Endothelial cell of umbilical vein (primary cell): ENCODE data around the gene MAL. TPM values are rescaled to one million over a fixed set of nuclear protein-coding genes. Genes with fewer than 3 reads are reported as not detected.

Source experiments
- BruUV-seq: library from RNA; stranded (reverse); fragments of 400-500 nt; replicated peaks from 2 replicates; lab custom pipeline; 2021; lab: Mats Ljungman, UMichigan
- CTCF ChIA-PET: fragments of 300-600, 350-600 bp; sonication (Branson Sonifier 250); formaldehyde crosslinking; loops from one replicate; lab custom pipeline; 2021; ENCODE audit warnings: antibody characterized with exemption, inconsistent platforms; lab: Charles Lee
- POLR2A ChIA-PET: fragments of 300-600, 350-600 bp; sonication (Branson Sonifier 250); formaldehyde crosslinking; loops from one replicate; lab custom pipeline; 2021; ENCODE audit warnings: antibody characterized with exemption, inconsistent platforms; lab: Charles Lee
- DNase-seq: peaks from one replicate; pipeline ENCODE4 v3.0.0-alpha.2; 2011; ENCODE audit warnings: low read depth, low spot score
- FAIRE-seq: peaks from 2 replicates; lab custom pipeline; 2011; peaks lifted over from hg19 to GRCh38; lab: Jason Lieb, UNC
- H2AFZ ChIP-seq: 2 replicates; pipeline ENCODE4 v1.6.0; 2012; ENCODE audit warnings: low read depth, low read length, control low read depth, inconsistent platforms
- H3K27ac ChIP-seq: 2 replicates; pipeline ENCODE4 v1.5.1; 2011; ENCODE audit warnings: low read depth, mild to moderate bottlenecking, control low read depth, low read length, moderate library complexity; ENCODE audit not compliant: insufficient read depth
- H3K27me3 ChIP-seq, 2 experiments: 2 replicates each; pipeline versions ENCODE4 v1.6.0 to v1.6.1; 2011; ENCODE audit warnings: low read length in 2 of 2, mixed read lengths in 1 of 2; ENCODE audit not compliant: control insufficient read depth in 2 of 2, insufficient read depth in 2 of 2
- H3K36me3 ChIP-seq, 2 experiments: 2 replicates in 1 of 2; 3 replicates in 1 of 2; pipeline ENCODE4 v1.5.1; 2011; ENCODE audit warnings: low read length in 2 of 2, mild to moderate bottlenecking in 1 of 2, moderate library complexity in 1 of 2; ENCODE audit not compliant: control insufficient read depth in 2 of 2, insufficient read depth in 2 of 2; ENCODE audit errors: extremely low read depth in 1 of 2
- H3K4me1 ChIP-seq: 3 replicates; pipeline ENCODE4 v1.5.1; 2011; ENCODE audit warnings: mild to moderate bottlenecking, low read length; ENCODE audit not compliant: control insufficient read depth, insufficient read depth; ENCODE audit errors: extremely low read depth
- H3K4me2 ChIP-seq: 2 replicates; pipeline ENCODE4 v1.6.1; 2011; ENCODE audit warnings: low read length, control low read depth, mixed read lengths; ENCODE audit not compliant: insufficient read depth
- H3K4me3 ChIP-seq, 3 experiments: fragments of 200-600 bp in 1 of 3; sonication (generic), shearing (Covaris generic) in 1 of 3; replicated peaks in 1 of 3; 2 replicates each; pipeline ENCODE4 v1.5.1; 2011 to 2016; ENCODE audit warnings: control low read depth in 3 of 3, low read length in 3 of 3, mild to moderate bottlenecking in 2 of 3, inconsistent platforms in 1 of 3, low read depth in 1 of 3, moderate library complexity in 1 of 3; ENCODE audit not compliant: insufficient read depth in 1 of 3
- H3K79me2 ChIP-seq: 2 replicates; pipeline ENCODE4 v1.6.0; 2012; ENCODE audit warnings: low read length, inconsistent platforms; ENCODE audit not compliant: control insufficient read depth, insufficient read depth
- H3K9ac ChIP-seq: replicated peaks from 2 replicates; pipeline ENCODE3; 2011; ENCODE audit warnings: low read length, control low read depth; ENCODE audit not compliant: insufficient read depth; ENCODE audit errors: extremely low read depth
- H3K9me1 ChIP-seq: replicated peaks from 3 replicates; pipeline ENCODE4 v1.6.0; 2011; ENCODE audit warnings: mild to moderate bottlenecking, low read length; ENCODE audit not compliant: control insufficient read depth, insufficient read depth; ENCODE audit errors: extremely low read depth
- H3K9me3 ChIP-seq: replicated peaks from 2 replicates; pipeline ENCODE4 v1.5.1; 2012; ENCODE audit warnings: low read length, inconsistent platforms; ENCODE audit not compliant: control insufficient read depth, insufficient read depth
- H4K20me1 ChIP-seq: replicated peaks from 2 replicates; pipeline ENCODE3; 2011; ENCODE audit warnings: mild to moderate bottlenecking, low read length; ENCODE audit not compliant: control insufficient read depth, insufficient read depth; ENCODE audit errors: extremely low read depth
- FOS ChIP-seq: IDR thresholded peaks from 2 replicates; pipeline ENCODE4 v1.6.1; 2011; ENCODE audit warnings: mild to moderate bottlenecking, low read length, moderate library complexity, borderline replicate concordance; ENCODE audit not compliant: insufficient read depth
- GATA2 ChIP-seq: IDR thresholded peaks from 2 replicates; pipeline ENCODE4 v1.7.0; 2011; ENCODE audit warnings: low read depth, mild to moderate bottlenecking, moderate library complexity, mixed read lengths, low read length; ENCODE audit not compliant: insufficient read length, insufficient read depth
- MYC ChIP-seq: IDR thresholded peaks from one replicate; pipeline ENCODE4 v1.6.1; 2011; ENCODE audit warnings: mild to moderate bottlenecking, low read depth, low read length
- POLR2A ChIP-seq: IDR thresholded peaks from 2 replicates; pipeline ENCODE4 v1.6.1; 2012; ENCODE audit warnings: low read depth, mild to moderate bottlenecking, control low read depth, low read length
- POLR2AphosphoS5 ChIP-seq: IDR thresholded peaks from 2 replicates; pipeline ENCODE4 v1.6.1; 2012; ENCODE audit warnings: low read depth, mild to moderate bottlenecking, control low read depth, low read length, moderate library complexity; ENCODE audit not compliant: insufficient read depth
- dilution Hi-C: fragments of 300-500 bp; cut with MboI; formaldehyde crosslinking; loops from one replicate; pipeline ENCODE4 v1.15.0; 2019; ENCODE audit warnings: low sequenced_read_pairs; ENCODE audit not compliant: extremely low pct_ligation_motif_present
- intact Hi-C: fragments of 100-400 bp; cut with micrococcal nuclease; formaldehyde crosslinking; loops from one replicate; pipeline ENCODE4 v1.10.0; 2022
- polyA plus RNA-seq, 4 experiments: library from polyadenylated mRNA; depleted of rRNA in 3 of 4; stranded (reverse) in 3 of 4; unstranded in 1 of 4; fragments of >200 nt; gene quantifications; 2 replicates each; pipeline versions ENCODE4 v1.2.1 to v1.2.3, GENCODE V29; 2011 to 2012; ENCODE audit warnings: missing spikeins in 1 of 4
- total RNA-seq: library from RNA; stranded (reverse); gene quantifications from 2 replicates; pipeline ENCODE4 v1.2.3, GENCODE V29; 2021
- TF ChIP-seq, protein P1 (sequence below), 2 donors: IDR thresholded peaks; 1 replicate in 1 of 2; 2 replicates in 1 of 2; pipeline ENCODE4 v1.5.1; 2011; ENCODE audit warnings: low read length in 2 of 2, mild to moderate bottlenecking in 2 of 2, moderate library complexity in 2 of 2, control low read depth in 1 of 2, inconsistent platforms in 1 of 2, low read depth in 1 of 2; ENCODE audit not compliant: insufficient read depth in 1 of 2; ENCODE audit errors: extremely low read depth in 1 of 2
- TF ChIP-seq, protein P2 (sequence below): IDR thresholded peaks from 2 replicates; pipeline ENCODE4 v1.6.1; 2011; ENCODE audit not compliant: insufficient read depth, insufficient read length

Gene MAL
- total and polyA plus RNA-seq, 2 donors (not counting 3 experiments of a cell fraction or from before 2014, with no cell fraction given), result not detected

DNA sequence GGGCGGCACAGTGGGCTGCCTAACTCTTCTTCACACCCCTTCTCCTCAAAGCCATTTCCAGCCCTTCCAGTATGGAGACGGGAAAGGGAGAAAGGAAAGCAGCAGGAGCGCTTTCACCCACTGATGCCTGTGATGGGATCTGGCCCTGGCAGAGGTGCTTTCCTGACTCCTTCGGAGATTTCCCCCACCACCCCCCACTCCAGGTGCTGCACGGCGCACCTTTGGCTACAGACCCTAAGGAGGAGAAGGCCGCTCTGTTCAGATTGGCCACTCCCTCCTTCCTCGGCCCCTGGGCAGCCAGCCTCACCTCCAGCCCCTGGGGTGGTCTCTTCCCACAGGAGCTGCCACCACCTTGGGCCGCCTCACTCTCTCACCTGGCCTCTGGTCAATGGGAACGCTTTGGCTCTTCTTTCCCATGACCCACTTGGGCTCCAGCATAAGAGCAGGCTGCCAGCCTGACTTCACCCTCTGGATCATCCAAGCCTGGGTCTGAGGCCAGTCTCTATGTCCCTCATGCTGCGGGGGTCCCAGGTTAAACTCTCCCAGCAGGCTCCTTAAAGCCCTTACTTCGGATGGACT lies 18.4 kb upstream of the MAL start:
- Histone ChIP-seq H3K79me2 (no peaks in the 10 kb centered on the region), H3K36me3 (no peaks in the 10 kb centered on the region), H3K4me3 (no peak overlapping the region), H4K20me1 (no peaks in the 10 kb centered on the region), H3K27ac (no peak overlapping the region), H3K27me3 (no peaks in the 10 kb centered on the region), H3K9ac (no peak overlapping the region), H3K9me3 (no peaks in the 10 kb centered on the region), H2AFZ (no peak overlapping the region), H3K4me2 (no peak overlapping the region), H3K9me1 (no peaks in the 10 kb centered on the region), H3K4me1 (no peaks in the 10 kb centered on the region)
- TF ChIP-seq, protein P1, sequence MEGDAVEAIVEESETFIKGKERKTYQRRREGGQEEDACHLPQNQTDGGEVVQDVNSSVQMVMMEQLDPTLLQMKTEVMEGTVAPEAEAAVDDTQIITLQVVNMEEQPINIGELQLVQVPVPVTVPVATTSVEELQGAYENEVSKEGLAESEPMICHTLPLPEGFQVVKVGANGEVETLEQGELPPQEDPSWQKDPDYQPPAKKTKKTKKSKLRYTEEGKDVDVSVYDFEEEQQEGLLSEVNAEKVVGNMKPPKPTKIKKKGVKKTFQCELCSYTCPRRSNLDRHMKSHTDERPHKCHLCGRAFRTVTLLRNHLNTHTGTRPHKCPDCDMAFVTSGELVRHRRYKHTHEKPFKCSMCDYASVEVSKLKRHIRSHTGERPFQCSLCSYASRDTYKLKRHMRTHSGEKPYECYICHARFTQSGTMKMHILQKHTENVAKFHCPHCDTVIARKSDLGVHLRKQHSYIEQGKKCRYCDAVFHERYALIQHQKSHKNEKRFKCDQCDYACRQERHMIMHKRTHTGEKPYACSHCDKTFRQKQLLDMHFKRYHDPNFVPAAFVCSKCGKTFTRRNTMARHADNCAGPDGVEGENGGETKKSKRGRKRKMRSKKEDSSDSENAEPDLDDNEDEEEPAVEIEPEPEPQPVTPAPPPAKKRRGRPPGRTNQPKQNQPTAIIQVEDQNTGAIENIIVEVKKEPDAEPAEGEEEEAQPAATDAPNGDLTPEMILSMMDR (IDR thresholded peaks at IDR 0.05; ENCODE audit: extremely low read depth in 1 of 2, insufficient read depth in 1 of 2, low read depth in 1 of 2, low read length in 2 of 2), result no peak
- no peak for TF ChIP-seq GATA2
- TF ChIP-seq MYC, result no peak
- TF ChIP-seq FOS, result no peak
- TF ChIP-seq, protein P2, sequence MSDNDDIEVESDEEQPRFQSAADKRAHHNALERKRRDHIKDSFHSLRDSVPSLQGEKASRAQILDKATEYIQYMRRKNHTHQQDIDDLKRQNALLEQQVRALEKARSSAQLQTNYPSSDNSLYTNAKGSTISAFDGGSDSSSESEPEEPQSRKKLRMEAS, result no peak
- no peak for TF ChIP-seq POLR2A
- TF ChIP-seq POLR2AphosphoS5, result no peak
- ChIA-PET POLR2A (no interaction called here), CTCF (interaction anchor here (1.8 kb wide), 1 partner anchor 21 kb away, joined by 4 read pairs; no protein-coding TSS in a partner anchor)
- DNase-seq (no peak), FAIRE-seq (no peak)
- dilution Hi-C loops (no loop called here), intact Hi-C loops (no loop called here)
- BruUV-seq, result no TSS peak
